Activated CD4-positive, alpha-beta T cell treated with anti-CD3 and anti-CD28 coated beads for 24 hours (primary cell): Measurements from ENCODE around the gene STAG3.
"Not testable (repeated sequence)": the region's sequence is repeated elsewhere in the genome, so short reads cannot be mapped to it uniquely, and the experiment has no call there.

Source experiments
- DNase-seq, 2 donors: peaks; one replicate each; pipeline ENCODE4 v3.0.0-alpha.2; 2020; ENCODE audit warnings: low read depth in 2 of 2

The STAG3 gene, protein sequence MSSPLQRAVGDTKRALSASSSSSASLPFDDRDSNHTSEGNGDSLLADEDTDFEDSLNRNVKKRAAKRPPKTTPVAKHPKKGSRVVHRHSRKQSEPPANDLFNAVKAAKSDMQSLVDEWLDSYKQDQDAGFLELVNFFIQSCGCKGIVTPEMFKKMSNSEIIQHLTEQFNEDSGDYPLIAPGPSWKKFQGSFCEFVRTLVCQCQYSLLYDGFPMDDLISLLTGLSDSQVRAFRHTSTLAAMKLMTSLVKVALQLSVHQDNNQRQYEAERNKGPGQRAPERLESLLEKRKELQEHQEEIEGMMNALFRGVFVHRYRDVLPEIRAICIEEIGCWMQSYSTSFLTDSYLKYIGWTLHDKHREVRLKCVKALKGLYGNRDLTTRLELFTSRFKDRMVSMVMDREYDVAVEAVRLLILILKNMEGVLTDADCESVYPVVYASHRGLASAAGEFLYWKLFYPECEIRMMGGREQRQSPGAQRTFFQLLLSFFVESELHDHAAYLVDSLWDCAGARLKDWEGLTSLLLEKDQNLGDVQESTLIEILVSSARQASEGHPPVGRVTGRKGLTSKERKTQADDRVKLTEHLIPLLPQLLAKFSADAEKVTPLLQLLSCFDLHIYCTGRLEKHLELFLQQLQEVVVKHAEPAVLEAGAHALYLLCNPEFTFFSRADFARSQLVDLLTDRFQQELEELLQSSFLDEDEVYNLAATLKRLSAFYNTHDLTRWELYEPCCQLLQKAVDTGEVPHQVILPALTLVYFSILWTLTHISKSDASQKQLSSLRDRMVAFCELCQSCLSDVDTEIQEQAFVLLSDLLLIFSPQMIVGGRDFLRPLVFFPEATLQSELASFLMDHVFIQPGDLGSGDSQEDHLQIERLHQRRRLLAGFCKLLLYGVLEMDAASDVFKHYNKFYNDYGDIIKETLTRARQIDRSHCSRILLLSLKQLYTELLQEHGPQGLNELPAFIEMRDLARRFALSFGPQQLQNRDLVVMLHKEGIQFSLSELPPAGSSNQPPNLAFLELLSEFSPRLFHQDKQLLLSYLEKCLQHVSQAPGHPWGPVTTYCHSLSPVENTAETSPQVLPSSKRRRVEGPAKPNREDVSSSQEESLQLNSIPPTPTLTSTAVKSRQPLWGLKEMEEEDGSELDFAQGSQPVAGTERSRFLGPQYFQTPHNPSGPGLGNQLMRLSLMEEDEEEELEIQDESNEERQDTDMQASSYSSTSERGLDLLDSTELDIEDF

GRCh38 chr7:100177045-100178001 lies at the start of gene STAG3, which contains the start of gene GPC2:
Gene STAG3 (plus strand): TSS chr7:100177918. CDS start chr7:100180557, 2,639 bp downstream.
Gene GPC2 (minus strand): TSS chr7:100177381. CDS start chr7:100177199, 182 bp downstream.
- DNase-seq = peak; percentile 98 to 99

GRCh38 chr7:100128637-100128963 lies 49.1 kb upstream of the STAG3 start:
- DNase-seq = no peak

- not testable (repeated sequence) for DNase-seq
These were observed 47.5 kb upstream of the STAG3 start for GRCh38 chr7:100130220-100130607.

GRCh38 chr7:100130608-100131453 lies 46.9 kb upstream of the STAG3 start:
- DNase-seq = peak; percentile 84 to 85

DNA sequence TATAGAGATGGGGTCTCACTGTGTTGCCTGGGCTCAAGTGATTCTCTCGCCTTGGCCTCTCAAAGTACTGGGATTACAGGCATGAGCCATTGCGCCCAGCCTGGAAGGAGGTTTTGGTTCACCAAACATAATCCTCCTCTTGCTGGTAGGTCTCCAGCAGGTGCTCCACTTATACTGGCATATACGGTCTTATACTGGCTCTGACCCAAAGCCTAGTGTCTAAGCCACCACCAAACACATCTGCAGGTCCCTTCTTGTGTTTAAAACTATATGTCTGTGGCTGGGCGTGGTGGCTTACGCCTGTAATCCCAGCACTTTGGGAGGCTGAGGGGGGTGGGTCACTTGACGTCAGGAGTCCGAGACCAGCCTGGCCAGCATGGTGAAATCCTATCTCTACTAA lies 45.6 kb upstream of the STAG3 start:
- DNase-seq = no peak

DNA sequence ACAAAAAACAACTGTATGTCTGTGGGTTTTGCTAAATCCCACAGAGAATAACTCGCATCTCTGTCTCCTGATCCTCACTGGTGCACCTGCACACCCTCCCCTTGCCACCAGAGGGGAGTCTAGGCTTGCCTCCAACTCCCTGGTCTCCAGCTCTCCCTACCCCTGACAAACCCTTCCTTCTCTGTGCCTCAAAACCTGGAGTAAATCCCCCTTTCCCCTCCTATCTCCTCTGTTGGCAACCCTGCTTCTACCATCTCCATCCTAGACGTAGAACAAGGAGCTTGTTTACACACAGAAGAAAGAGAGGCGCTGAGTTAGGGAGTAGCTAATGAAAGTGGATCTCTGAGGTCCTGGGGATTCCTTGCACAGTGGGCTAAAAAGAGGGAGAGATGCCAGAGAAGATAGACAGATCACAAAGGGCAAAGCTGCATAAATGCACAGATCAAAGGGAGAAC lies 45.0 kb upstream of the STAG3 start:
- DNase-seq = peak; percentile 36 to 38

DNA sequence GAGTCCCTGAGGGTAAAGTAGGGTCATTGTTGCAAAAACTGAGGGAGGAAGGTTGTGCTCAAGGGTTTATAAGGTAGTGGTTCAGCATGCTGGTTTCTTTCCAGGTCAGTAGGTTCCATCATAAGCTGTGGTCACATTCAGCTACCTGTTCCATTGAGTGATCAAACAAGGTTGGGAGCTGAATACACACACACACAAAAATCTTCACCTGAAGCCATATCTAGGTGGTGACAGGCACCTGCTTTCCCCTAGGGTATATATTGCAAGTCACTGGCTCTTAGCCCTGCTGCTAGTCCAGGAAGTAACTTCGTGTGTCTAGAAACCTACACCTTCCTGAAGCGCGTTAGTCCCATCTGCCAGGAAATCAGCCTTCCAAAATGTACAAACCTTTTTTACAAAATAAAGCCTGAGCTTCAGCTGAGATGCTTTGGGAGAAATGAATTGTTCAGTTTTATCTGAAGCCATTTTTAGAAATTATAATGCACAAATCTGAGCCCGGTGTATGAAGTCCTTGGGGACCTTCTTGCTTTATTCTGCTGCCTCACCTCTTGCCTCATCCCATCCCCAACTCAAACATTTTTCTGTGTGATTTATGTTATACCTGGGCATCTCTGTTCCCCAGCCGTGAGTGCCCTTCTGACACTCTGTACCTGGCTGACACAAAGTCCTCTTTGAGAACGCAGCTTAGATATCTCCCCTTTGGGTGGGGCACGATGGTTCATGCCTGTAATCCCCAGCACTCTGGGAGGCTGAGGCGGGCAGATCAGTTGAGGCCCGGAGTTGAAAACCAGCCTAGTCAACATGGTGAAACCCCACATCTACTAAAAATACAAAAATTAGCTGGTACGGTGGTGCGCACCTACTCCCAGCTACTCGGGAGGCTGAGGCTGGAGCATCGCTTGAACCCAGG lies 39.6 kb upstream of the STAG3 start:
- no peak for DNase-seq

DNA sequence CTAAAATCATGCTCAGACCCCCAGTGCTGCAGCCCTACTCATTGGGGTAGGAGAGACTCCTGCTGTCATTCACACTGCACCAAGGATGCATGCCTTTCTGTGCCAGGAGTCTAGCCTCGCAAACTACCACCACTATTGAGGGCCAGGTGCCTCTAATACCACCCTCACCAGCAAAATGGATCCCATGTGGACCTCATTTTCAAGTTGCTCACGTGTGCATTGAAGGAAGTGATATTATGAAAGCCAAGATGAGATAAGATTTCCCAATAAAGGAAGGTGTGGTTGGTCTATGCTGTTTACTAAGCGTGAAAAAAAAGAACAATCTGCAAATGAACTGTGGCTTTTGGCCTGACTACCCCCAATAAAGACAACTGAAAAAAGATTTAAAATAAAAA lies 36.2 kb upstream of the STAG3 start:
- DNase-seq = no peak

DNA sequence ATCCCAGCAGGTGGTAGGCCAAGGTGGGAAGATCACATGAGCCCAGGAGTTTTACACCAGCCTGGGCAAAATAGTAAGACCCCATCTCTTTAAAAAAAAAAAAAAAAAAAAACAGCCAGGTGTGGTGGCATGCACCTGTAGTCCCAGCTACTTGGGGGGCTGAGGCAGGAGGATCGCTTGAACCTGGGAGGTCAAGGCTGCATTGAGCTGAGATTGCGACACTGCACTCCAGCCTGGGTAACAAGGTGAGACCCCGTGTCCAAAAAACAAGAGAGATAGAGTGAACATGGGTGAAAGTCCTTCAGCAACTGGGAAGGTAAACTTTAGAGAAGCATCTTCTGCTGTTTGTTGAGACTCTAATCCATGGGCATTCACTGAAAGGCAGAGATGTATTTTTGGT lies 35.3 kb upstream of the STAG3 start:
- DNase-seq = no peak

DNA sequence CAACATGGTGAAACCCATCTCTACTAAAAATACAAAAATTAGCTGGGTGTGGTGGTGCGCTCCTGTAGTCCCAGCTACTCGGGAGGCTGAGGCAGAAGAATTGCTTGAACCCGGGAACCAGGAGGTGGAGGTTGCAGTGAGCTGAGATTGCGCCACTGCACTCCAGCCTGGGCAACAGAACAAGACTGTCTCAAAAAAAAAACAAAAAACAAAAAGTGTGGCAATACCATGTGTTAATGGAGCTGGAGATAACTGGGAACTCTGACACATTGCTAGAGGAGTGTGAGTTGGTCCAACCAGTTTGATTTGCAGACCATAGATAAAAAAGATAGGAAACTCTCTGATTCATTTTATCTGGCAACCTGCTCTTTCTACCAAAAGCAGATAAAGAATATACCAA lies 31.4 kb upstream of the STAG3 start:
- DNase-seq = not testable (repeated sequence)

DNA sequence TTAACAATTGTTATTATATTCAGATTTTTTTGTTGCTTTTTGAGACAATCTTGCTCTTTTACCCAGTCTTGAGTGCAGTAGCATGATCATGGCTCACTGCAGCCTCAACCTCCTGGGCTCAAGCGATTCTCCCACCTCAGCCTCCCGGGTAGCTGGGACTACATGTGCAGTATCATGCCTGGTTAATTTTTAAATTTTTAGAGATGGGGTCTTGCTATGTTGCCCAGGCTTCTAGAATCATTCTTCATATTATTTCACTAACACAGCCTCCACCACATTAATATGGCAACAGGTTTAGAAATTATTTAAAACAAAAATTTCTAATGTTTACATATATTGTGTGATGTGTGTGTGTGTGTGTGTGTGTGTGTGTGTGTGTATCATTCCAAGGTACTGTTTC lies 30.4 kb upstream of the STAG3 start:
- no peak for DNase-seq

DNA sequence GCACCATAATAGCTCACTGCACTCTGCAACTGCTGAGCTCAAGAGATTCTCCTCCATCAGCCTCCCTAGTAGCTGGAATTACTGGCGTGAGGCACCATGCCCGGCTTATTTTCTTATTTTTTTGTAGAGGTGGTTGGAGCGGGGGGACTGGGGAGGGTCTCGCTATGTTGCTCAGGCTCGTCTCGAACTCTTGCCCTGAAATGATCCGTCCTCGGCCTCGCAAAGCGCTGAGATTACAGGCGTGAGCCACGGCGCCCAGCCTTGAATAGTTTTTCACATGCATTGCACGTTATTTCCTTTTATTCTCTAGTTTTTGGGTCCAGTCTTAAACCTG lies 29.5 kb upstream of the STAG3 start:
- DNase-seq = no peak

GRCh38 chr7:100148559-100149328 lies 29.0 kb upstream of the STAG3 start, which contains the start of gene LAMTOR4:
Gene LAMTOR4 (plus strand): TSS chr7:100148918. CDS start chr7:100148973, 55 bp downstream.
- peak; percentile 92 to 94 for DNase-seq

DNA sequence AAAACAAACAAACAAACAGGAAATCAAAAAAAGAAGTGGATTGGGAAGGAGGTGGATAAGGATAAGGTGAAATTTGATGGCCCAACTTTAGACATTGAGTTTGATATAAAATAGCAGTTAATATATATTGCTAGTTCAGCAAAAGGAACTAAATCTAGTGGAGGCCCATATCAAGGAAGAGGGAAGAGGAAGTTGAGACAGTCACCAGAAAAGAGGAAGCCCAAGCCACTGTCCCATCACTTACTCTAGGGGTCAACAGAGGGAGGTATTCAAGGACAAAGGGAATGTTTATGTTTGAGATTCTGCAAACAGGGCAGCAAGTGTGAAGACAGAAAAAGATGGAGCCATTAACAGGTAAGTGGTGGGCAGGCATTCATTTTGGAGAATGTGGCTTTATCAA lies 25.3 kb upstream of the STAG3 start:
- no peak for DNase-seq

DNA sequence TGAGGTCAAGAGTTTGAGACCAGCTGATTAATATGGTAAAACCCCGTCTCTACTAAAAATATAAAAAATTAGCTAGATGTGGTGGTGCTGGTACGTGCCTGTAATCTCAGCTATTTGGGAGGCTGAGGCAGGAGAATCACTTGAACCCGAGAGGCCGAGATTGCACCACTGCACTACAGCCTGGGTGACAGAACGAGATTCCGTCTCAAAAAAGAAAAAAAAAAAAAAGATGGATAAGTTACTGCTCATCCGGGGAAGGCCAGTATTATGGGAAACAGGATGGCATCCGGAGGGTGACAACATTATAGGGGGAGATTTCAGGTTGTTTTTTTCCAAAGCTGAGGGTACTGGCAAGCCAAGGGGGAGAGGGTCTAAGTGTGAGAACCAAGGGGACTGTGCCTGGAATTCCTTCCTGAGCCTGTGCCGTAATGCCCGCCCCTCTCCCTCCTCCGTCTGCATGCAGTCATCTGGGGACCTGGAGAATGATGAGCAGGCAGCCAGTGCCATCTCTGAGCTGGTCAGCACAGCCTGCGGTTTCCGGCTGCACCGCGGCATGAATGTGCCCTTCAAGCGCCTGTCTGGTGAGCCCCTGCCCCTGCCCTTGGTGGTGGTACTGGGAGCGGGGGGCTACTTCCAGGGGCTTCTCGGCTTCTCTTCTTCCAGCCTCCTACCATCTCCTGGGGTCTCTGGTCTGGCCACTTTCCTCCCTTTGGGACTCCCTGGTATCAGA lies 24.6 kb upstream of the STAG3 start:
- no peak for DNase-seq

DNA sequence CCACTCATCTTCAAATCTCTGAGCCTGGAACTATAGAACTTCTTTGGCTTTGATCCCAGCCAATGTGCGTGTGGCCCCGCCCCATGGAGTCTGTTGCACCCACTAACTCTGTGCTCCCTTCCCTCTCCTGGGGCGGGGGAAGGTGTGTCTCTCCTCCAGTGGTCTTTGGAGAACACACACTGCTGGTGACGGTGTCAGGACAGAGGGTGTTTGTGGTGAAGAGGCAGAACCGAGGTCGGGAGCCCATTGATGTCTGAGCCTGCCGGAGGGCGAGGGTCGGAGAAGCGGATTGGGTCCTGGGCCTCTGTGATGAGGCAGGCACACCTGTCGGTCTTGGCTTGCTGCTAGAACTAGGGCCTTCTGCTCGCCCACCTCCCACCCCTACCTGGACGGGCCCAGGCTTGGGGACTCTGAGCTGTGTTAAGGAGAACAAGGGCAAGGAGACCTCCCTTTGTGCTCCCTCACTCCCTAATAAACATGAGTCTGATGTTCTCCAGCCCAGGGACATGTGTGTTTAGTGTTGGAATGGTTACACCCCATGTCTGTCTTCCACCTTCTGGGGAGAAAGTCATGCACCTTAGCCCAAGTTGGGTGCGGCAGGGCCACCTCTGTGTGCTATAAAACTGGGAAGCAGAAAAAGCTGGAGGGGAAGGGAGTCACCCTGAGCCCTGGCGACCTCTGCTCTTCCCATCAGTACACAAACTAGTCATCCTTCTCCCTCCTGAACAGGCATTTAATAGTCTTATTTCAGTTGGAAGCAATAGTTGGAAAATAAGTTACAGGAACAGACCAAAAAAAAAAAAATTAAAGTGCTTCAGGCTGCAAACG lies 23.8 kb upstream of the STAG3 start:
- DNase-seq = no peak
